Kidney epithelial cell (primary cell): ENCODE measurements around the gene TP53BP2. TPM values are rescaled to one million over a fixed set of nuclear protein-coding genes. Genes with fewer than 3 reads are reported as not detected.

Source experiments
- DNase-seq: peaks from one replicate; pipeline ENCODE4 v3.0.0-alpha.2; 2010; ENCODE audit warnings: low read depth
- H3K27me3 ChIP-seq: 2 replicates; pipeline ENCODE4 v1.6.0; 2011; ENCODE audit warnings: low read length; ENCODE audit not compliant: control insufficient read depth, insufficient read depth
- H3K36me3 ChIP-seq: 2 replicates; pipeline ENCODE4 v1.5.1; 2011; ENCODE audit warnings: low read length; ENCODE audit not compliant: control insufficient read depth, insufficient read depth
- H3K4me3 ChIP-seq: 2 replicates; pipeline ENCODE4 v1.5.1; 2011; ENCODE audit warnings: low read depth, mild to moderate bottlenecking, control low read depth, low read length
- CTCF ChIP-seq: IDR thresholded peaks from 2 replicates; pipeline ENCODE4 v1.5.1; 2011; ENCODE audit warnings: mild to moderate bottlenecking, moderate library complexity, low read length, control low read depth, inconsistent platforms; ENCODE audit not compliant: insufficient read depth, poor library complexity, severe bottlenecking
- total RNA-seq: library from RNA; depleted of rRNA; stranded (reverse); fragments of >200 nt; gene quantifications from 2 replicates; pipeline ENCODE4 v1.2.3, GENCODE V29; 2015

TP53BP2 gene
- total RNA-seq, 1 donor from 2014 or later: 97.1 TPM

GRCh38 chr1:223834660-223835263 lies 11.0 kb downstream of the TP53BP2 start:
- DNase-seq: no peak
- H3K4me3 ChIP-seq: no peak overlapping the region
- H3K36me3 ChIP-seq: no peaks in the 10 kb centered on the region
- no peak for TF ChIP-seq CTCF
- no peaks in the 10 kb centered on the region for H3K27me3 ChIP-seq

- Histone ChIP-seq H3K36me3 (no peaks in the 10 kb centered on the region), H3K27me3 (no peaks in the 10 kb centered on the region), H3K4me3 (no peak overlapping the region)
- no peak for TF ChIP-seq CTCF
- no peak for DNase-seq
These were observed 11.8 kb downstream of the TP53BP2 start for GRCh38 chr1:223833948-223834347.

GRCh38 chr1:223832637-223832943 lies 13.2 kb downstream of the TP53BP2 start:
- TF ChIP-seq CTCF: no peak
- Histone ChIP-seq H3K27me3 (no peaks in the 10 kb centered on the region), H3K36me3 (no peaks in the 10 kb centered on the region), H3K4me3 (no peak overlapping the region)
- no peak for DNase-seq

GRCh38 chr1:223831755-223832636 lies 13.8 kb downstream of the TP53BP2 start:
- Histone ChIP-seq H3K4me3 (no peak overlapping the region), H3K27me3 (no peaks in the 10 kb centered on the region), H3K36me3 (no peaks in the 10 kb centered on the region)
- TF ChIP-seq CTCF: no peak
- DNase-seq: no peak

- Histone ChIP-seq H3K36me3 (no peaks in the 10 kb centered on the region), H3K4me3 (no peak overlapping the region), H3K27me3 (no peaks in the 10 kb centered on the region)
- no peak for TF ChIP-seq CTCF
- DNase-seq: no peak
These were observed 16.1 kb downstream of the TP53BP2 start for GRCh38 chr1:223829678-223830077.
